H9 (cell line): ENCODE measurements around the gene HAPLN2. TPM values are rescaled to one million over a fixed set of nuclear protein-coding genes. Genes with fewer than 3 reads are reported as not detected.
A peak's percentile ranks its signal among the peaks of the same experiment; 100 is the strongest.

Experiments used
- DNase-seq: peaks from one replicate; pipeline ENCODE4 v3.0.0-alpha.2; 2017
- H2AFZ ChIP-seq: one replicate; pipeline ENCODE4 v1.6.1; 2013; ENCODE audit warnings: mild to moderate bottlenecking, low read length, control low read depth, moderate library complexity
- H2AK5ac ChIP-seq: 2 replicates; pipeline ENCODE4 v1.6.1; 2013; ENCODE audit warnings: low read length, control low read depth, mixed read lengths; ENCODE audit not compliant: insufficient read length
- H2BK120ac ChIP-seq: one replicate; pipeline ENCODE4 v1.6.1; 2013; ENCODE audit warnings: low read depth, mild to moderate bottlenecking, low read length, control low read depth, inconsistent platforms; ENCODE audit not compliant: poor library complexity, severe bottlenecking
- H2BK12ac ChIP-seq: 2 replicates; pipeline ENCODE4 v1.6.1; 2013; ENCODE audit warnings: low read length, control low read depth, mixed read lengths, low read depth; ENCODE audit not compliant: insufficient read length
- H2BK15ac ChIP-seq: 2 replicates; pipeline ENCODE4 v1.6.1; 2013; ENCODE audit warnings: low read depth, low read length, control low read depth
- H2BK20ac ChIP-seq: one replicate; pipeline ENCODE4 v1.6.1; 2013; ENCODE audit warnings: low read depth, mild to moderate bottlenecking, low read length, control low read depth, inconsistent platforms; ENCODE audit not compliant: poor library complexity, severe bottlenecking
- H2BK5ac ChIP-seq: 2 replicates; pipeline ENCODE4 v1.6.1; 2013; ENCODE audit warnings: low read length, control low read depth, mixed read lengths; ENCODE audit not compliant: insufficient read length
- H3K14ac ChIP-seq: 2 replicates; pipeline ENCODE4 v1.6.1; 2013; ENCODE audit warnings: low read length, control low read depth; ENCODE audit not compliant: insufficient read depth
- H3K18ac ChIP-seq: 2 replicates; pipeline ENCODE4 v1.6.1; 2013; ENCODE audit warnings: low read depth, mild to moderate bottlenecking, mixed read lengths, low read length, control low read depth; ENCODE audit not compliant: insufficient read length
- H3K23ac ChIP-seq: 2 replicates; pipeline ENCODE4 v1.6.1; 2013; ENCODE audit warnings: low read length, control low read depth, mixed read lengths, low read depth; ENCODE audit not compliant: insufficient read length
- H3K23me2 ChIP-seq: 2 replicates; pipeline ENCODE4 v1.6.1; 2013; ENCODE audit warnings: low read depth, mild to moderate bottlenecking, mixed read lengths, low read length, control low read depth; ENCODE audit not compliant: insufficient read length, poor library complexity, severe bottlenecking
- H3K27ac ChIP-seq: 2 replicates; pipeline ENCODE4 v1.5.1; 2013; ENCODE audit warnings: low read length, control low read depth, mixed read lengths, low read depth; ENCODE audit not compliant: insufficient read length
- H3K27me3 ChIP-seq: 2 replicates; pipeline ENCODE4 v1.6.1; 2013; ENCODE audit warnings: low read length, control low read depth, inconsistent platforms; ENCODE audit not compliant: insufficient read depth
- H3K4ac ChIP-seq: 2 replicates; pipeline ENCODE4 v1.6.1; 2013; ENCODE audit warnings: low read depth, mild to moderate bottlenecking, control low read depth, inconsistent platforms, low read length, moderate library complexity
- H3K4me1 ChIP-seq: 2 replicates; pipeline ENCODE4 v1.6.1; 2013; ENCODE audit warnings: low read length, control low read depth, inconsistent platforms; ENCODE audit not compliant: insufficient read depth
- H3K4me2 ChIP-seq: 2 replicates; pipeline ENCODE4 v1.6.1; 2013; ENCODE audit warnings: low read length, control low read depth, mixed read lengths; ENCODE audit not compliant: insufficient read length, insufficient read depth
- H3K56ac ChIP-seq: 2 replicates; pipeline ENCODE4 v1.6.1; 2013; ENCODE audit warnings: low read depth, mild to moderate bottlenecking, mixed read lengths, low read length, control low read depth; ENCODE audit not compliant: insufficient read length
- H3K79me1 ChIP-seq: 2 replicates; pipeline ENCODE4 v1.6.1; 2013; ENCODE audit warnings: low read depth, mild to moderate bottlenecking, moderate library complexity, low read length, control low read depth, inconsistent platforms; ENCODE audit not compliant: insufficient read depth, poor library complexity, severe bottlenecking
- H3K79me2 ChIP-seq: 2 replicates; pipeline ENCODE4 v1.6.1; 2013; ENCODE audit warnings: low read length, control low read depth, inconsistent platforms; ENCODE audit not compliant: insufficient read depth
- H3K9ac ChIP-seq: 2 replicates; pipeline ENCODE4 v1.6.1; 2013; ENCODE audit warnings: low read length, control low read depth, mixed read lengths; ENCODE audit not compliant: insufficient read length; ENCODE audit errors: extremely low read depth
- H3K9me3 ChIP-seq: one replicate; pipeline ENCODE4 v1.6.1; 2013; ENCODE audit warnings: low read depth, low read length, inconsistent platforms; ENCODE audit not compliant: control insufficient read depth
- H3T11ph ChIP-seq: one replicate; pipeline ENCODE4 v1.6.1; 2013; ENCODE audit warnings: mild to moderate bottlenecking, low read length, control low read depth, inconsistent platforms
- H4K20me1 ChIP-seq: one replicate; pipeline ENCODE4 v1.6.1; 2013; ENCODE audit not compliant: control insufficient read depth, insufficient read length, insufficient read depth
- H4K5ac ChIP-seq: 2 replicates; pipeline ENCODE4 v1.6.1; 2013; ENCODE audit warnings: low read depth, mild to moderate bottlenecking, mixed read lengths, low read length, control low read depth; ENCODE audit not compliant: insufficient read length
- H4K8ac ChIP-seq: replicated peaks from 2 replicates; pipeline ENCODE4 v1.6.1; 2013; ENCODE audit warnings: low read length, control low read depth, mixed read lengths, low read depth; ENCODE audit not compliant: insufficient read length
- H4K91ac ChIP-seq: 2 replicates; pipeline ENCODE4 v1.6.1; 2013; ENCODE audit warnings: low read depth, mild to moderate bottlenecking, moderate library complexity, mixed read lengths, low read length, control low read depth; ENCODE audit not compliant: insufficient read length
- H3K27ac Mint-ChIP-seq, 3 experiments: 2 replicates in 2 of 3; 3 replicates in 1 of 3; pipeline ENCODE4 v1.8.0; 2020 to 2021; ENCODE audit warnings: mixed read lengths in 3 of 3, mild to moderate bottlenecking in 1 of 3, moderate library complexity in 1 of 3
- H3K27me3 Mint-ChIP-seq: 2 replicates; pipeline ENCODE4 v1.8.0; 2021; ENCODE audit warnings: low read depth, mild to moderate bottlenecking, moderate library complexity, mixed read lengths
- H3K36me3 Mint-ChIP-seq, 3 experiments: 2 replicates in 2 of 3; 3 replicates in 1 of 3; pipeline ENCODE4 v1.8.0; 2020 to 2021; ENCODE audit warnings: low read depth in 3 of 3, mixed read lengths in 3 of 3; ENCODE audit not compliant: insufficient read depth in 1 of 3
- H3K4me1 Mint-ChIP-seq, 2 experiments: 2 replicates each; pipeline ENCODE4 v1.8.0; 2020; ENCODE audit warnings: mixed read lengths in 2 of 2
- H3K4me3 Mint-ChIP-seq, 2 experiments: 2 replicates in 1 of 2; 3 replicates in 1 of 2; pipeline ENCODE4 v1.8.0; 2020 to 2021; ENCODE audit warnings: mild to moderate bottlenecking in 2 of 2, mixed read lengths in 2 of 2, moderate library complexity in 1 of 2
- H3K9me3 Mint-ChIP-seq, 2 experiments: 2 replicates in 1 of 2; 3 replicates in 1 of 2; pipeline ENCODE4 v1.8.0; 2020; ENCODE audit warnings: mild to moderate bottlenecking in 2 of 2, mixed read lengths in 2 of 2, moderate library complexity in 1 of 2
- WGBS: extraction: QIAGEN DNeasy Blood & Tissue Kit; methylation state at CpG from one replicate; pipeline ENCODE4 v1.1.7; 2013; ENCODE audit warnings: missing lambda C conversion rate, low lambda C conversion rate, mixed read lengths; ENCODE audit not compliant: insufficient read length; ENCODE audit errors: extremely low coverage; 5-methylcytosine and 5-hydroxymethylcytosine counted together
- total RNA-seq: library from RNA; stranded (reverse); gene quantifications from 2 replicates; pipeline ENCODE4 v1.2.1, GENCODE V29; 2021
- TF ChIP-seq, protein P1 (sequence below): fragments of 200-600 bp; sonication (generic); conservative IDR thresholded peaks from 3 replicates; pipeline ENCODE4 v1.8.0; 2021; ENCODE audit warnings: antibody characterized with exemption, mild to moderate bottlenecking

The HAPLN2 gene
- total RNA-seq, 1 experiment from 2014 or later = 0.46 TPM

DNA sequence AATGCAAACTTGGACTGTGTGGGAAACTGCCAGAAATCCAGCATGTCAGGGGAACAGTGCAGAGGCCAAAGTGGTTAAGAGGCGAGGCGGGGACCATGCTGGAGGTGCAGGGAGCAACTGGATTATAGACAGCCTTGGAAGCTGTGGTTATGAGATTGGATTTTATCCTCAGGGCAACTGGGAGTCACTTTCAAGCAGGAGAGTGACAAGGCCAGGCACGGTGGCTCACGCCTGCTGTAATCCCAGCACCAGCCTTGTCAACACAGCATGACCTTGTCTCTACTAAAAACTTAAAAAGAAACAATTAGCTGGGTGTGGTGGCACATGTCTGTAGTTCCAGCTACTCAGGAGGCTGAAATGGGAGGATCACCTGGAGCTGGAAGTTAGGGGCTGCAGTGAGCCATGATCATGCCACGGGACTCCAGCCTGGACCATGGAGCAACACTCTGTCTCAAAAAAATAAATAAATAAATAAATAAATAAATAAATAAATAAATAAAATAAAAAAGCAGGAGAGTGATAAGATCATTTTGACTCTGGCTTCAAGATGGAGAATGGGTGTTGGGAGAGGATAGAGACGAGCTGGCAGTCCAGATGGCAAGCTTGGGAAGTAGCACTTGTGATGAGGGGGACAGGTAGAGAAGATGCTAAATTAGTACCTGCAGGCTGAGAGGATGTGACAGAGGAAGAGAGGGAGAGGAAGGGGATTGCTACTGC, 3.5 kb downstream of the HAPLN2 start:
- H3K4me1 Mint-ChIP-seq = peaks cover 14 to 17% of the 10 kb centered on the region in 2 experiments
- no peak overlapping the region for H3K23ac ChIP-seq
- no peaks in the 10 kb centered on the region for H4K20me1 ChIP-seq
- no peak overlapping the region for H3K14ac ChIP-seq
- H3K4me2 ChIP-seq = no peak overlapping the region
- no peak overlapping the region for H2BK12ac ChIP-seq
- no peaks in the 10 kb centered on the region for H3K36me3 Mint-ChIP-seq
- peaks cover 19% of the 10 kb centered on the region for H3K23me2 ChIP-seq
- H4K8ac ChIP-seq = no peak overlapping the region
- H3K4ac ChIP-seq = no peak overlapping the region
- peaks cover 87% of the 10 kb centered on the region for H3K27me3 Mint-ChIP-seq
- H3K79me1 ChIP-seq = no peaks in the 10 kb centered on the region
- no CpG with 5 or more reads among the region's 6 CpGs for WGBS
- H3K4me1 ChIP-seq = no peaks in the 10 kb centered on the region; the same call in 1 of the 2 replicates
- H3K9me3 ChIP-seq = no peaks in the 10 kb centered on the region
- no peak overlapping the region for H3K27ac ChIP-seq
- H2BK120ac ChIP-seq = no peak overlapping the region
- H3K79me2 ChIP-seq = no peaks in the 10 kb centered on the region
- DNase-seq = no peak
- H3K27me3 ChIP-seq = peaks cover 27% of the 10 kb centered on the region
- no peak overlapping the region for H2BK20ac ChIP-seq
- H3K9me3 Mint-ChIP-seq = no peaks in the 10 kb centered on the region; a peak in 1 of 5 replicates
- H3K56ac ChIP-seq = no peak overlapping the region
- H4K5ac ChIP-seq = no peak overlapping the region
- H3K4me3 Mint-ChIP-seq = peak overlapping the region in 1 of 2 experiments; percentile 57; a peak in 3 of 5 replicates
- TF ChIP-seq, protein P1, sequence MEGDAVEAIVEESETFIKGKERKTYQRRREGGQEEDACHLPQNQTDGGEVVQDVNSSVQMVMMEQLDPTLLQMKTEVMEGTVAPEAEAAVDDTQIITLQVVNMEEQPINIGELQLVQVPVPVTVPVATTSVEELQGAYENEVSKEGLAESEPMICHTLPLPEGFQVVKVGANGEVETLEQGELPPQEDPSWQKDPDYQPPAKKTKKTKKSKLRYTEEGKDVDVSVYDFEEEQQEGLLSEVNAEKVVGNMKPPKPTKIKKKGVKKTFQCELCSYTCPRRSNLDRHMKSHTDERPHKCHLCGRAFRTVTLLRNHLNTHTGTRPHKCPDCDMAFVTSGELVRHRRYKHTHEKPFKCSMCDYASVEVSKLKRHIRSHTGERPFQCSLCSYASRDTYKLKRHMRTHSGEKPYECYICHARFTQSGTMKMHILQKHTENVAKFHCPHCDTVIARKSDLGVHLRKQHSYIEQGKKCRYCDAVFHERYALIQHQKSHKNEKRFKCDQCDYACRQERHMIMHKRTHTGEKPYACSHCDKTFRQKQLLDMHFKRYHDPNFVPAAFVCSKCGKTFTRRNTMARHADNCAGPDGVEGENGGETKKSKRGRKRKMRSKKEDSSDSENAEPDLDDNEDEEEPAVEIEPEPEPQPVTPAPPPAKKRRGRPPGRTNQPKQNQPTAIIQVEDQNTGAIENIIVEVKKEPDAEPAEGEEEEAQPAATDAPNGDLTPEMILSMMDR = no peak
- H3T11ph ChIP-seq = no peak overlapping the region
- H2AFZ ChIP-seq = no peak overlapping the region
- no peak overlapping the region for H2BK5ac ChIP-seq
- H2BK15ac ChIP-seq = no peak overlapping the region
- no peak overlapping the region for H3K18ac ChIP-seq
- no peak overlapping the region for H3K9ac ChIP-seq
- H4K91ac ChIP-seq = no peak overlapping the region
- no peak overlapping the region for H2AK5ac ChIP-seq
- H3K27ac Mint-ChIP-seq = no peak overlapping the region; a peak in 1 of 7 replicates
